K562 (cell line): Measurements from ENCODE around the gene LIPM.

Experiments used
- CTCF ChIP-seq, 3 experiments: IDR thresholded peaks in 2 of 3; conservative IDR thresholded peaks in 1 of 3; 2 replicates each; pipeline ENCODE4 v1.5.1; 2011 to 2012; ENCODE audit warnings: low read length in 3 of 3, mild to moderate bottlenecking in 3 of 3, control low read depth in 2 of 3, improper control_type of control experiment in 1 of 3, inconsistent platforms in 1 of 3, low read depth in 1 of 3, mixed read lengths in 1 of 3, moderate library complexity in 1 of 3; ENCODE audit not compliant: insufficient read depth in 2 of 3
- FOXM1 ChIP-seq, 2 experiments: fragments of 450-650 bp in 1 of 2; sonication (generic) in 1 of 2; formaldehyde crosslinking in 1 of 2; IDR thresholded peaks; 2 replicates each; pipeline versions ENCODE4 v1.6.1 to v1.9.0; 2017 to 2022; ENCODE audit warnings: low read depth in 2 of 2, mild to moderate bottlenecking in 2 of 2, missing genetic modification reagents in 1 of 2, moderate library complexity in 1 of 2
- GATAD2B ChIP-seq: fragments of 450-650 bp; IDR thresholded peaks from 2 replicates; pipeline ENCODE4 v1.6.1; 2017; ENCODE audit warnings: mild to moderate bottlenecking, borderline replicate concordance
- SMARCC2 ChIP-seq: fragments of 450-650 bp; IDR thresholded peaks from 2 replicates; pipeline ENCODE4 v1.6.1; 2017; ENCODE audit warnings: antibody characterized with exemption, moderate library complexity, mild to moderate bottlenecking, low read depth

- TF ChIP-seq GATAD2B (no peak), SMARCC2 (no peak), CTCF (IDR thresholded peaks at IDR 0.05 in 2 of 3, conservative IDR thresholded peaks at IDR 0.05 in 1 of 3; ENCODE audit: insufficient read depth in 2 of 3, low read depth in 1 of 3, low read length in 3 of 3) (no peak), FOXM1 (IDR thresholded peaks at IDR 0.05; ENCODE audit: low read depth) (no peak), FOXM1 (CRISPR knock-in tag; IDR thresholded peaks at IDR 0.05; ENCODE audit: low read depth) (no peak)
These were observed 43.0 kb upstream of the LIPM start, which contains the start of gene LIPN for GRCh38 chr10:88759366-88760101.
